ENCODE data around the gene TGFBR2. TPM values are rescaled to one million over a fixed set of nuclear protein-coding genes. Genes with fewer than 3 reads are reported as not detected.

Gene TGFBR2
- total and polyA plus RNA-seq, 10 of the 15 experiments (the other 5 are each of a cell fraction or from before 2014, with no cell fraction given) = 0.02 to 0.98 (median 0.18) TPM; not detected in 1

GRCh38 chr3:30587904-30588303, 18.5 kb upstream of the TGFBR2 start:
- Histone ChIP-seq H3K4me1 (ENCODE audit: control insufficient read depth, insufficient read depth, low read length) (no peaks in the 10 kb centered on the region), H3K27me3 (replicated peaks in 1 of 2; ENCODE audit: control insufficient read depth in 2 of 2, insufficient read depth in 2 of 2, low read length in 1 of 2) (peaks cover 0 to 6% of the 10 kb centered on the region in 2 experiments; a peak in 1 of 4 replicates), H3K27ac (ENCODE audit: control insufficient read depth, insufficient read depth) (no peak overlapping the region), H2AFZ (ENCODE audit: control insufficient read depth, low read depth, low read length) (no peak overlapping the region), H4K20me1 (ENCODE audit: control insufficient read depth, insufficient read depth) (no peaks in the 10 kb centered on the region), H3K36me3 (ENCODE audit: control insufficient read depth in 2 of 2, insufficient read depth in 2 of 2, low read length in 1 of 2) (no peaks in the 10 kb centered on the region), H3K4me2 (ENCODE audit: control insufficient read depth, insufficient read depth) (no peak overlapping the region), H3K9me3 (replicated peaks; ENCODE audit: control insufficient read depth, insufficient read depth, low read length) (no peaks in the 10 kb centered on the region), H3K79me2 (ENCODE audit: control insufficient read depth, insufficient read depth, low read length) (no peaks in the 10 kb centered on the region), H3K4me3 (no peak overlapping the region), H3K9ac (ENCODE audit: control insufficient read depth, insufficient read depth, low read length) (no peak overlapping the region)
- no peak for ATAC-seq
- no peak for FAIRE-seq
- CTCF ChIA-PET = no interaction called here
- POLR2A ChIA-PET = no interaction called here
- WGBS (ENCODE audit: insufficient coverage, insufficient replicate concordance, low lambda C conversion rate, missing lambda C conversion rate) = 48% methylated on average over 2 of the region's 2 CpGs
- no peak for TF ChIP-seq GATAD2B (conservative IDR thresholded peaks at IDR 0.05; ENCODE audit: low read depth)
- no peak for TF ChIP-seq HSF1 (IDR thresholded peaks at IDR 0.05; ENCODE audit: low read depth, low read length)
- no peak for TF ChIP-seq SKIL (IDR thresholded peaks at IDR 0.05; ENCODE audit: low read depth, poor library complexity, severe bottlenecking)
- TF ChIP-seq NR2C2 (IDR thresholded peaks at IDR 0.05; ENCODE audit: borderline replicate concordance, control insufficient read depth, insufficient read length, low read depth) = no peak
- no peak for TF ChIP-seq ZNF217 (IDR thresholded peaks at IDR 0.05)
- TF ChIP-seq RUNX3 (IDR thresholded peaks at IDR 0.05; ENCODE audit: low read length) = no peak
- RAD21 ChIA-PET (ENCODE audit: unreplicated experiment) = no interaction called here
- BruUV-seq (replicated peaks) = no TSS peak
- in situ Hi-C loops (cut with MboI) (no loop called here), intact Hi-C loops (cut with micrococcal nuclease; ENCODE audit: unreplicated experiment) (no loop called here)
- DNase-seq (ENCODE audit: low read depth, low spot score) = no peak
- SMC1A ChIA-PET (ENCODE audit: uncharacterized antibody, unreplicated experiment) = no interaction called here
